Medulla oblongata (tissue), 1 donor: ENCODE results near the gene KLHL18.
A peak's percentile ranks its signal among the peaks of the same experiment; 100 is the strongest.
"Not testable (repeated sequence)": the region's sequence is repeated elsewhere in the genome, so short reads cannot be mapped to it uniquely, and the experiment has no call there.

Experiments used
- DNase-seq: peaks from one replicate; pipeline ENCODE4 v3.0.0-alpha.2; 2015; ENCODE audit errors: extremely low spot score

The KLHL18 gene

GRCh38 chr3:47274652-47275051, 8.1 kb upstream of the KLHL18 start:
- DNase-seq: no peak

GRCh38 chr3:47276558-47276957, 6.2 kb upstream of the KLHL18 start:
- no peak for DNase-seq

GRCh38 chr3:47280519-47280918, 2.2 kb upstream of the KLHL18 start:
- no peak for DNase-seq

- DNase-seq: peak; percentile 18
These were observed 421 bp downstream of the KLHL18 start for GRCh38 chr3:47283193-47283537.

GRCh38 chr3:47283591-47284364, 1.0 kb downstream of the KLHL18 start:
- peak; percentile 11 for DNase-seq

- no peak for DNase-seq
These were observed 6.5 kb downstream of the KLHL18 start for GRCh38 chr3:47288966-47289910.

- DNase-seq: no peak
These were observed 8.5 kb downstream of the KLHL18 start for GRCh38 chr3:47291158-47291753.

GRCh38 chr3:47291754-47292420, 9.1 kb downstream of the KLHL18 start:
- DNase-seq: not testable (repeated sequence)

GRCh38 chr3:47293822-47294221, 11.1 kb downstream of the KLHL18 start:
- DNase-seq: no peak

GRCh38 chr3:47294392-47294791, 11.6 kb downstream of the KLHL18 start:
- DNase-seq: no peak

GRCh38 chr3:47295322-47295721, 12.6 kb downstream of the KLHL18 start:
- DNase-seq: no peak

GRCh38 chr3:47295976-47296375, 13.2 kb downstream of the KLHL18 start:
- DNase-seq: no peak

- peak; percentile 52 for DNase-seq
These were observed 14.0 kb downstream of the KLHL18 start for GRCh38 chr3:47296562-47297302.

- no peak for DNase-seq
These were observed 15.7 kb downstream of the KLHL18 start for GRCh38 chr3:47298439-47298838.

GRCh38 chr3:47299381-47300318, 16.9 kb downstream of the KLHL18 start:
- no peak for DNase-seq

GRCh38 chr3:47301456-47301855, 18.7 kb downstream of the KLHL18 start:
- no peak for DNase-seq

- no peak for DNase-seq
These were observed 23.3 kb downstream of the KLHL18 start for GRCh38 chr3:47306022-47306421.

GRCh38 chr3:47309231-47309630, 26.5 kb downstream of the KLHL18 start:
- not testable (repeated sequence) for DNase-seq

- no peak for DNase-seq
These were observed 27.6 kb downstream of the KLHL18 start for GRCh38 chr3:47310391-47310790.
